COLO668 (cell line): ENCODE data around the gene PHKG1.
"Not testable (repeated sequence)": the region's sequence is repeated elsewhere in the genome, so short reads cannot be mapped to it uniquely, and the experiment has no call there.

Experiments used
- DNase-seq: peaks from one replicate; lab custom pipeline; 2025; ENCODE audit not compliant: unreplicated experiment; lab: John Stamatoyannopoulos, UW

The PHKG1 gene

DNA sequence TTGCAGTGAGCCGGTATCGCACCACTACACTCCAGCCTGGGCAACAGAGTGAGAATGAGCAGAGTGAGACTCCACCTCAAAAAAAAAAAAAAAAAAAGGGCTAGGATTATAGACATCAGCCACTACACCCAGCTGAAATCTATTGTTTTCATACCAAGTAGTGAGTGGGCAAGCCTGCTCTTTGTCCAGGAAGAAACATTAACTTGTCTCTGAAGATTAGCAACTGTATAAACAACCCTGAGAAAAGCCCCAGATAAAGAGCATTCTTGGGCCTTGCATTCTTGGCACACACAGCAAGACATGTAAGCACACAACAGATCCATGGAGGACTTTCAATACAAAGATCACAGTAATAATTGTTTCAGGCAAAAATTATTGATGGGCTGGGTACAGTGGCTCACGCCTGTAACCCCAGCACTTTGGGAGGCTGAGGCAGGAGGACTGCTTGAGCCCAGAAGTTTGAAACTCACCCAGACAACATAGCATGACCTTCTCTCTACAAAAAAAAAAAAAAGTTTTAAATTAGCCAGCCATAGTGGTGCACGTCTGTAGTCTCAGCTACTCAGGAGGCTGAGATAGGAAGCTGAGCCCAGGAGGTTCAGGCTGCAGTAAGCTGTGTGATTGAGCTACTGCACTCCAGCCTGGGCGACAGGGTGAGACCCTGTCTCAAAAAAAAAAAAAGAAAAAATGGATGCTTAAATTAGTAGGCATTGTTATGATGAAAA, 45.9 kb downstream of the PHKG1 start:
- DNase-seq, result no peak

DNA sequence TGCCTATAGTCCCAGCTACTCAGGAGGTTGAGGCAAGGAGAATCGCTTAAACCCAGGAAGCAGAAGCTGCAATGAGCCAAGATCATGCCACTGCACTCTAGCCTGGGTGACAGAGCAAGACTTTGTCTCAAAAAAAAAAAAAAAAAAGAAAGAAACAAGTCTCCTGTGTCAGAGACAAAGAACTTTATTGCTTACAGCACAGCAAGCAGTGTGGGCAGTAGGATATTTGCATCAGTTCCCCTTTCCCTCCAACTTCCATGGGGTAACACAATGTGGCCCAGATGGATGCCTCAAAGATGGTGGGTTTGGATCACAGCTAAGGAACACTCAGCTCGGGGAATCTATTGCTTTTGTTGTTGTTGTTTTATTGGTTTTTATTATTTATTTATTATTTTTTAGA, 47.0 kb downstream of the PHKG1 start:
- DNase-seq, result not testable (repeated sequence)

DNA sequence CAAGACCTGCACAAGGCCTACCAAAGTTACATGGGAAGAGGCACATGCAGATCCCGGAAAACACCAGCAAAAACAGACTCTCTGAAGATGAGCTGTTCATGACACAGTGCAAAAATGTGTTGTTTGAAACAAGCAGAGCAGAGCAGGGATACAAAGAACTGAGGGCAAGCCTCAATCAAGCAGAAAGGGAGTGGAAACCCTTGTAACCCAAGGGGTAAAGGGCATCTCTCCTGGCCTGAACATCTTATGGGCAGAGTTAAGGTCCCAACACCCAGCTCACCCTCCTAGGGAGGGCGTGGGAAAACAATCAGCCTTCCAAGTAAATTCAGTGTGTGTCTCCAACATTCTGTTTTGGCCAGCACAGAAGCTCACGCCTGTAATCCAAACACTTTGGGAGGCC, 52.0 kb downstream of the PHKG1 start:
- DNase-seq, result no peak

DNA sequence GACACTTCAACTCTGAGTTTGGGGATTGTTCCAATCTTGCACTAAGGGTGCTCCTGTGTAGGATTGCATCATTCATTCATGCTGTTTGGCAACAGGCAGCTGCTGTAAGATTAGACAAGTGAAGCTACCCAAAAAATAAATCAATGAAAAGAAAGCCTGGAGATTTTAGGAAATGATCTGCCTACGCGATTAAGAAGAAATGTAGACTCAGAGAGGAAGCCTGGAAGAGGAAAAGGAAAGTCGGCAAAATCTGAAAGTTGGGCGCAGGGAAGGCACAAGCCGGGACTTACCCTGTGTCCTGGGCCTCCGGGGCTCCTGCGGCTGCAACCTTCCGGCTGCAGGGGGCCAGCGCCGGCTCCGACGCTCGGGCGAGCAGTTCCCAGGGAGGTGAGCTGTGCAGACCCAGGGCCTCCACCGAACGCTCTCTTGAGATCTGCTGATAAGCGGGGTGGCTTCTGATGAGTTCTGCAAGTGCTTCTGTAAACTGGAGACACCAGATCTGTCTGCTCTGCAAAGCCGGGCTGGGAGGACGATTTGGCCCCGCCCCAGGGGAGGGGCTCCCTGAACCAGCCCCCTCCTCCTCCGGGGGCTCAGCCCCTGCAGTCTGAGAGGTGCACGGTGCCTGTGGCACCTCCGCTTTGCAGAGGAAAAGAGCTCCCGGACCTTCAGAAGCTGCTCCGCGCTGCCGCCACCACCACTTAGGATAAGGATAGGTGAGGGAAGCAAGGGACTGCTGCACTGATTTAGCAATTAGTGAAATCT, 58.9 kb downstream of the PHKG1 start:
- no peak for DNase-seq

DNA sequence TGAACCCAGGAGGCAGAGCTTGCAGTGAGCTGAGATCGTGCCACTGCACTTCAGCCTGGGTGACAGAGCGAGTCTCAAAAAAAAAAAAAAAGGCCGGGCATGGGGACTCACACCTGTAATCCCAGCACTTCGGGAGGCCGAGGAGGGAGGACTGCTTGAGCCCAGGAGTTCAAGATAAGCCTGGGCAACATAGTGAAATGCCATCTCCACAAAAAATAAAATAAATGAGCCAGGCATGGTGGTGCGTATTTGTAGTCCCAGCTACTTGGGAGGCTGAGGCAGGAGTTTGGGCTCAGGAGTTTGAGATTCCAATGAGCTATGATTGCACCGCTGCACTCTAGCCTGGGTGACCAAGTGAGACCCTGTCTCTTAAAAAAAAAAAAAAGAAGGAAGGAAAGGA, 60.2 kb downstream of the PHKG1 start:
- not testable (repeated sequence) for DNase-seq

DNA sequence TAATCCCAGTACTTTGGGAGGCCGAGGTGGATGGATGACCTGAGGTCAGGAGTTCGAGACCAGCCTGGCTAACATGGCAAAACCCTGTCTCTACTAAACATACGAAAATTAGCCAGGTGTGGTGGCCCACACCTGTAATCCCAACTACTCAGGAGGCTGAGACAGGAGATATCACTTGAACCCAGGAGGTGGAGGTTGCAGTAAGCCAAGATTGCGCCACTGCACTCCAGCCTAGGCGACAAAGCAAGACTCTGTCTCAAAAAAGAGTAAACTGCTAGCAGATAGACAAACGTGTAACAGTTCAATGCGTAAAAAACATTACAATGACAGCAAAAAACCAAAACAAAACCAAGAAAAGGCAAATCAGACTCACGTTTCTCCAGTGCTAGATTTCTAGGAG, 61.2 kb downstream of the PHKG1 start:
- not testable (repeated sequence) for DNase-seq

DNA sequence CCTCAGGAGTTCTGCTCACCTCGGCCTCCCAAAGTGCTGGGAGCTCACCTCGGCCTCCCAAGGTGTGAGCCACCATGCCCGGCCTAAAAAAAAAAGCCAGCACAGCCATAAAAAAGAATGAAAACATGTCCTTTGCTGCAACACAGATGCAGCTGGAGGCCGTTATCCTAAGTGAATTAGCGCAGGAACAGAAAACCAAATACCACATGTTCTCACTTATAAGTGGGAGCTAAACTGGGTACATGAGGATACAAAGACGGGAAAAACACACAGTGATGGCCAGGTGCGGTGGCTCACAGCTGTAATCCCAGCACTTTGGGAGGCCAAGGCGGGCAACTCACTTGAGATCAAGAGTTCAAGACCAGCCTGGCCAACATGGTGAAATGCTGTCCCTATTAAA, 62.4 kb downstream of the PHKG1 start:
- no peak for DNase-seq
